Esophagus squamous epithelium (tissue), 4 donors: ENCODE data around the gene HBQ1.
"Not testable (repeated sequence)": the region's sequence is repeated elsewhere in the genome, so short reads cannot be mapped to it uniquely, and the experiment has no call there.

ENCODE experiments used
- CTCF ChIP-seq, 6 experiments: fragments of 450-650 bp in 4 of 6; fragments of 200-600 bp in 2 of 6; sonication (generic) in 2 of 6; IDR thresholded peaks; one replicate each; pipeline ENCODE4 v1.5.1; 2016 to 2019; ENCODE audit warnings: antibody characterized with exemption in 6 of 6, mild to moderate bottlenecking in 4 of 6, moderate library complexity in 4 of 6
- POLR2A ChIP-seq, 4 donors: fragments of 450-650 bp; IDR thresholded peaks; one replicate each; pipeline ENCODE4 v1.6.1; 2017; ENCODE audit warnings: antibody characterized with exemption in 4 of 4, mild to moderate bottlenecking in 4 of 4, moderate library complexity in 3 of 4

GRCh38 chr16:230351-230750 is 50.1 kb downstream of the HBQ1 start:
- TF ChIP-seq CTCF, POLR2A (IDR thresholded peaks at IDR 0.05): not testable (repeated sequence)
